ENCODE data around the gene USP5. TPM values are rescaled to one million over a fixed set of nuclear protein-coding genes. Genes with fewer than 3 reads are reported as not detected.

The USP5 gene
- total RNA-seq, 1 experiment from 2014 or later = 175 TPM

- Histone ChIP-seq H3K27me3 (ENCODE audit: insufficient read depth, low read length) (no peaks in the 10 kb centered on the region), H3K4me1 (ENCODE audit: control insufficient read depth in 1 of 2, insufficient read depth in 2 of 2, low read length in 2 of 2) (peaks cover 12 to 34% of the 10 kb centered on the region in 2 experiments), H3K4me3 (replicated peaks in 1 of 2; ENCODE audit: low read depth in 1 of 2, low read length in 2 of 2) (peak within 1 kb of the TSS; percentile 79 to 95), H3K36me3 (ENCODE audit: control insufficient read depth in 1 of 2, insufficient read depth in 2 of 2, low read length in 2 of 2) (peaks cover 6 to 19% of the 10 kb centered on the region in 2 experiments; a peak in 3 of 4 replicates), H3K79me2 (ENCODE audit: insufficient read depth, low read length) (peaks cover 31% of the 10 kb centered on the region), H3K27ac (ENCODE audit: low read depth, low read length) (peak within 1 kb of the TSS; percentile 88), H2AFZ (ENCODE audit: low read depth, low read length, poor library complexity, severe bottlenecking) (no peak within 1 kb of the TSS), H3K9me3 (ENCODE audit: control insufficient read depth in 1 of 2, insufficient read depth in 1 of 2, low read depth in 1 of 2, low read length in 2 of 2) (no peaks in the 10 kb centered on the region), H3K9ac (ENCODE audit: low read length) (peak within 1 kb of the TSS; percentile 99), H3K4me2 (ENCODE audit: low read length) (peak within 1 kb of the TSS; percentile 91), H3K9me2 (ENCODE audit: insufficient read depth) (no peaks in the 10 kb centered on the region), H4K20me1 (ENCODE audit: insufficient read depth) (no peaks in the 10 kb centered on the region)
- ATAC-seq (peak; percentile 19), DNase-seq (ENCODE audit: low read depth, low spot score) (no peak)
- ChIA-PET RAD21 (ENCODE audit: low non-redundant PET in 1 of 2, low total read pairs in 2 of 2, uncharacterized antibody in 2 of 2, unreplicated experiment in 2 of 2) (no interaction called here), POLR2A (interaction anchor here (1.0 to 3.6 kb wide), 4 partner anchors 24 to 139 kb away, joined by 3 to 12 read pairs (median 8); partner anchors contain the start of genes CDCA3, PTMS, USP5 and ZNF384), CTCF (interaction anchor here (1.0 to 2.7 kb wide), 5 partner anchors 24 to 257 kb away, joined by 3 to 11 read pairs (median 5); partner anchors contain the start of genes CDCA3, MLF2, PTMS and USP5)
- no TSS peak for BruUV-seq (replicated peaks)
- intact Hi-C loops (cut with micrococcal nuclease) = no loop called here
- TF ChIP-seq ATF3 (IDR thresholded peaks at IDR 0.05) (no peak), TCF7L2 (IDR thresholded peaks at IDR 0.05; ENCODE audit: borderline replicate concordance, extremely low read depth, insufficient read depth, insufficient read length) (peak; percentile 7), POLR2A (IDR thresholded peaks at IDR 0.05; ENCODE audit: borderline replicate concordance, extremely low read depth, insufficient read depth, insufficient read length) (peak; percentile 45), CBX3 (IDR thresholded peaks at IDR 0.05; ENCODE audit: low read depth) (no peak), SP1 (IDR thresholded peaks at IDR 0.05; ENCODE audit: low read depth) (no peak), EZH2phosphoT487 (IDR thresholded peaks at IDR 0.05; ENCODE audit: borderline replicate concordance) (no peak), JUND (IDR thresholded peaks at IDR 0.05) (no peak)
These were observed 23.8 kb upstream of the USP5 start, which contains the start of gene P3H3 for GRCh38 chr12:6827982-6828780. TSS of gene P3H3 (plus strand) at chr12:6828407. CDS start at chr12:6828441, 34 bp downstream.
